GM19468 (cell line): ENCODE data around the gene EXD2.

Source experiments
- ATAC-seq: cut with Tn5 transposase; IDR thresholded peaks from one replicate; pipeline ENCODE4 v1.9.1; 2021; ENCODE audit warnings: mild to moderate bottlenecking, moderate library complexity, moderate number of reproducible peaks; ENCODE audit not compliant: unreplicated experiment; ENCODE audit errors: extremely low read depth

Gene EXD2

GRCh38 chr14:69244946-69245345 is 53.6 kb downstream of the EXD2 start:
- no peak for ATAC-seq

GRCh38 chr14:69246331-69246730 is 55.0 kb downstream of the EXD2 start:
- no peak for ATAC-seq

GRCh38 chr14:69247676-69248440 is 56.6 kb downstream of the EXD2 start:
- no peak for ATAC-seq

- no peak for ATAC-seq
Observed at GRCh38 chr14:69249603-69250002, 58.3 kb downstream of the EXD2 start.

GRCh38 chr14:69252851-69253250 is 61.6 kb downstream of the EXD2 start:
- no peak for ATAC-seq

GRCh38 chr14:69259168-69259526 is 67.8 kb downstream of the EXD2 start:
- no peak for ATAC-seq

GRCh38 chr14:69259527-69260189 is 68.4 kb downstream of the EXD2 start, which contains the start of gene GALNT16:
TSS of gene GALNT16 (plus strand) at chr14:69260158. CDS start at chr14:69260291, 133 bp downstream.
- no peak for ATAC-seq

- ATAC-seq, result no peak
Observed at GRCh38 chr14:69260190-69260860, 69.0 kb downstream of the EXD2 start.

GRCh38 chr14:69260861-69261564 is 69.7 kb downstream of the EXD2 start:
- ATAC-seq, result no peak

GRCh38 chr14:69261761-69262331 is 70.5 kb downstream of the EXD2 start:
- ATAC-seq, result no peak

GRCh38 chr14:69262516-69262915 is 71.2 kb downstream of the EXD2 start:
- no peak for ATAC-seq

GRCh38 chr14:69263364-69263763 is 72.1 kb downstream of the EXD2 start:
- no peak for ATAC-seq

- ATAC-seq, result no peak
Observed at GRCh38 chr14:69263771-69264170, 72.5 kb downstream of the EXD2 start.

GRCh38 chr14:69266572-69267345 is 75.5 kb downstream of the EXD2 start:
- ATAC-seq, result no peak

- no peak for ATAC-seq
Observed at GRCh38 chr14:69267492-69267891, 76.2 kb downstream of the EXD2 start.

GRCh38 chr14:69268223-69268622 is 76.9 kb downstream of the EXD2 start:
- no peak for ATAC-seq

GRCh38 chr14:69268763-69269162 is 77.5 kb downstream of the EXD2 start:
- ATAC-seq, result no peak

- no peak for ATAC-seq
Observed at GRCh38 chr14:69269381-69269780, 78.1 kb downstream of the EXD2 start.

GRCh38 chr14:69270097-69270496 is 78.8 kb downstream of the EXD2 start:
- no peak for ATAC-seq
